OCI-LY7 (cell line): Measurements from ENCODE around the gene NHLRC2. TPM values are rescaled to one million over a fixed set of nuclear protein-coding genes. Genes with fewer than 3 reads are reported as not detected.

Experiments
- BruUV-seq: library from RNA; stranded (reverse); fragments of 400-500 nt; replicated peaks from 2 replicates; lab custom pipeline; 2021; lab: Mats Ljungman, UMichigan
- CTCF ChIA-PET: fragments of 300-600 bp; sonication (Branson Sonifier 250); formaldehyde crosslinking; loops from one replicate; lab custom pipeline; 2022; ENCODE audit warnings: antibody characterized with exemption; ENCODE audit not compliant: unreplicated experiment; lab: Charles Lee
- POLR2A ChIA-PET: fragments of 300-600 bp; sonication (Branson Sonifier 250); formaldehyde crosslinking; loops from one replicate; lab custom pipeline; 2022; ENCODE audit warnings: antibody characterized with exemption; lab: Charles Lee
- DNase-seq: peaks from one replicate; pipeline ENCODE4 v3.0.0-alpha.2; 2015; ENCODE audit warnings: low spot score
- H2AFZ ChIP-seq: fragments of 200-600 bp; sonication (generic), shearing (Covaris generic); 2 replicates; pipeline ENCODE4 v1.6.1; 2014; ENCODE audit warnings: mild to moderate bottlenecking, antibody characterized with exemption, low read length, moderate library complexity
- H3K27ac ChIP-seq: fragments of 200-600 bp; sonication (generic); 2 replicates; pipeline ENCODE4 v1.5.1; 2014; ENCODE audit warnings: mixed run types, low read depth, mild to moderate bottlenecking, moderate library complexity, low read length, inconsistent platforms; ENCODE audit not compliant: poor library complexity, severe bottlenecking
- H3K36me3 ChIP-seq: fragments of 200-600 bp; sonication (generic); 2 replicates; pipeline ENCODE4 v1.6.1; 2014; ENCODE audit warnings: mild to moderate bottlenecking, antibody characterized with exemption, low read length, moderate library complexity, mixed read lengths; ENCODE audit not compliant: insufficient read depth
- H3K4me1 ChIP-seq: fragments of 200-600 bp; sonication (generic); 2 replicates; pipeline ENCODE4 v1.5.1; 2014; ENCODE audit warnings: mild to moderate bottlenecking, low read length; ENCODE audit not compliant: insufficient read depth, poor library complexity, severe bottlenecking
- H3K4me2 ChIP-seq: fragments of 200-600 bp; sonication (generic); 2 replicates; pipeline ENCODE4 v1.6.1; 2014; ENCODE audit warnings: mild to moderate bottlenecking, low read length
- H3K4me3 ChIP-seq: fragments of 200-600 bp; sonication (generic); 2 replicates; pipeline ENCODE4 v1.5.1; 2014; ENCODE audit warnings: mild to moderate bottlenecking, low read depth, low read length; ENCODE audit not compliant: poor library complexity, severe bottlenecking
- H3K79me2 ChIP-seq: fragments of 200-600 bp; sonication (generic); 2 replicates; pipeline ENCODE4 v1.6.1; 2016; ENCODE audit warnings: low read depth, mild to moderate bottlenecking, low read length, moderate library complexity, mixed read lengths; ENCODE audit not compliant: insufficient read depth
- H3K9me2 ChIP-seq: fragments of 200-600 bp; sonication (generic); 2 replicates; pipeline ENCODE4 v1.6.1; 2016; ENCODE audit warnings: mild to moderate bottlenecking, low read length, mixed read lengths; ENCODE audit not compliant: insufficient read depth
- H3K9me3 ChIP-seq: fragments of 200-600 bp; sonication (generic); 2 replicates; pipeline ENCODE4 v1.6.1; 2014; ENCODE audit warnings: mild to moderate bottlenecking, mixed run types, low read length, mixed read lengths
- H4K20me1 ChIP-seq: fragments of 200-600 bp; sonication (generic); 2 replicates; pipeline ENCODE4 v1.6.1; 2014; ENCODE audit warnings: mild to moderate bottlenecking, antibody characterized with exemption, low read length, moderate library complexity, mixed read lengths; ENCODE audit not compliant: insufficient read depth
- EZH2phosphoT487 ChIP-seq: fragments of 200-600 bp; sonication (generic); IDR thresholded peaks from 2 replicates; pipeline ENCODE4 v1.6.1; 2018; ENCODE audit warnings: low read depth, borderline replicate concordance, mild to moderate bottlenecking, mixed run types, antibody characterized with exemption, low read length, moderate library complexity, mixed read lengths
- intact Hi-C: fragments of 100-400 bp; cut with micrococcal nuclease; formaldehyde crosslinking; loops from one replicate; pipeline ENCODE4 v1.10.0; 2022; ENCODE audit not compliant: unreplicated experiment
- total RNA-seq, 2 experiments: library from RNA; depleted of rRNA in 1 of 2; stranded (reverse); fragments of >200 nt in 1 of 2; shearing (Covaris generic) in 1 of 2; gene quantifications; 2 replicates each; pipeline ENCODE4 v1.2.3, GENCODE V29; 2014 to 2022
- TF ChIP-seq, protein P1 (sequence below): fragments of 200-600 bp; sonication (generic); conservative IDR thresholded peaks from 2 replicates; pipeline ENCODE4 v1.5.1; 2014; ENCODE audit warnings: mild to moderate bottlenecking, antibody characterized with exemption, low read length, moderate library complexity, mixed read lengths

Gene NHLRC2
- total RNA-seq, 2 experiments from 2014 or later = 28.6 to 44.5 TPM

DNA sequence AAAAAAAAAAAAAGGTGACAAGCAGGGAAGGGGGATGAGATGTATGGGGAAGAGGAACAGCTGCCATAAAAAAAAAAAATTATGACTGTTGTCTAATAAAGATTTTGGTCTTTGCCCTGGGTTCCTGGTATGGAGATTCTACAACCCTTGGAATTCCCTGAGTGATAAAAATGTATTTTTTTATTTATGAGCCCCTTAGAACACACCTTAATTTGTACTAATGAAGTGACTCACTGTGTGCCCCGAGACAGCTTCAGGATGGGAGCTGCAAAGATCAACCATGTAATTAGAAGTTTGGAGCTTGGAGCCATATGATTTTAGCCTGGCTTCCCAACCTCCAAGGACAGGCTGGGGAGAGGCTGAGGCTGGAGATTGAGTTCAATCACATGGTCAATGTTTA, 69.7 kb downstream of the NHLRC2 start:
- Histone ChIP-seq H3K4me2 (no peak overlapping the region), H3K9me3 (peaks cover 13% of the 10 kb centered on the region), H3K36me3 (no peaks in the 10 kb centered on the region), H3K79me2 (no peaks in the 10 kb centered on the region), H4K20me1 (no peaks in the 10 kb centered on the region), H3K4me1 (peaks cover 7% of the 10 kb centered on the region), H2AFZ (no peak overlapping the region), H3K27ac (no peak overlapping the region), H3K9me2 (no peaks in the 10 kb centered on the region), H3K4me3 (no peak overlapping the region)
- POLR2A ChIA-PET = no interaction called here
- intact Hi-C loops = no loop called here
- TF ChIP-seq, protein P1, sequence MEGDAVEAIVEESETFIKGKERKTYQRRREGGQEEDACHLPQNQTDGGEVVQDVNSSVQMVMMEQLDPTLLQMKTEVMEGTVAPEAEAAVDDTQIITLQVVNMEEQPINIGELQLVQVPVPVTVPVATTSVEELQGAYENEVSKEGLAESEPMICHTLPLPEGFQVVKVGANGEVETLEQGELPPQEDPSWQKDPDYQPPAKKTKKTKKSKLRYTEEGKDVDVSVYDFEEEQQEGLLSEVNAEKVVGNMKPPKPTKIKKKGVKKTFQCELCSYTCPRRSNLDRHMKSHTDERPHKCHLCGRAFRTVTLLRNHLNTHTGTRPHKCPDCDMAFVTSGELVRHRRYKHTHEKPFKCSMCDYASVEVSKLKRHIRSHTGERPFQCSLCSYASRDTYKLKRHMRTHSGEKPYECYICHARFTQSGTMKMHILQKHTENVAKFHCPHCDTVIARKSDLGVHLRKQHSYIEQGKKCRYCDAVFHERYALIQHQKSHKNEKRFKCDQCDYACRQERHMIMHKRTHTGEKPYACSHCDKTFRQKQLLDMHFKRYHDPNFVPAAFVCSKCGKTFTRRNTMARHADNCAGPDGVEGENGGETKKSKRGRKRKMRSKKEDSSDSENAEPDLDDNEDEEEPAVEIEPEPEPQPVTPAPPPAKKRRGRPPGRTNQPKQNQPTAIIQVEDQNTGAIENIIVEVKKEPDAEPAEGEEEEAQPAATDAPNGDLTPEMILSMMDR = no peak
- no peak for TF ChIP-seq EZH2phosphoT487
- CTCF ChIA-PET = no interaction called here
- DNase-seq = no peak
- no TSS peak for BruUV-seq

DNA sequence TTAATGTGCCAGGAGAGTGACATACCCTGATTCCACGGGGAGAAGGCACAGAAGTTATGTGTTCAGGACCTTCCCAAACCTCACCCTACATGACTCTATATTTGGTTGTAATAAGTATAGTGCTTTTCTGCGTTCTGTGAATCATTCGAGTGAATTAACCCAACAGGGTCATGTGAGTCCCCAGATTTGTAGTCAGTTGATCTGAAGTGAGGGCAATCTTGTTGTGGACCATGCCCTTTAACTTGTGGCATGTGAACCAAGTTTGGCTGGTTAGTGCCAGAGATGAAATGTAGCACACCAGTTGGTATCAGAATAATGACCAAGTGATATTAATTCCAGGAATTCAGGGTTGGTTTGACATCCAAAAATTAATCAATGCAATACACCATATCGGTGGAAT, 70.2 kb downstream of the NHLRC2 start:
- H3K27ac ChIP-seq = no peak overlapping the region
- no peaks in the 10 kb centered on the region for H4K20me1 ChIP-seq
- BruUV-seq = no TSS peak
- H3K9me2 ChIP-seq = no peaks in the 10 kb centered on the region
- no peaks in the 10 kb centered on the region for H3K79me2 ChIP-seq
- DNase-seq = no peak
- no peaks in the 10 kb centered on the region for H3K36me3 ChIP-seq
- H3K9me3 ChIP-seq = peaks cover 13% of the 10 kb centered on the region
- intact Hi-C loops = no loop called here
- peaks cover 7% of the 10 kb centered on the region for H3K4me1 ChIP-seq
- POLR2A ChIA-PET = no interaction called here
- TF ChIP-seq EZH2phosphoT487 = no peak
- TF ChIP-seq, protein P1 = no peak
- no peak overlapping the region for H3K4me3 ChIP-seq
- H2AFZ ChIP-seq = no peak overlapping the region
- CTCF ChIA-PET = no interaction called here
- no peak overlapping the region for H3K4me2 ChIP-seq

DNA sequence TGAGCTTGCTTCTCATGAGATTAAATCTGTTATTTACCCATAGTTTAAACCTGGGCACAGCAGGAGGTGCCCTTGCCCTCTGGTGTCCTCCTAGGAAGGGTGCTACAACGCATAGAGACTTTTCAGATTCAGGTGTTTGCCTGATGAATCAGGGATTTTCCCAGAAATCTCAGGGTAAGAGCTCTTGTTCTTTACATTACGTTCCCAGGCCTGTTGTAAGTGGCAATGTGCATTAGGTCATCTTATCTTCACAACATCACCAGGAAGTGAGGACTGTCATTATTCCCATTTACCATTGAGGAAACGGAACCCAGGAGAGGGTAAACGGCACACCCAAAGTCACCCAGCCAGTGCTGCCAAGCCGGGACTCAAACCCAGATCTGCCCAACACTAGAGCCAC, 73.0 kb downstream of the NHLRC2 start:
- H3K4me1 ChIP-seq = peaks cover 7% of the 10 kb centered on the region
- no TSS peak for BruUV-seq
- no peak overlapping the region for H3K4me3 ChIP-seq
- H3K36me3 ChIP-seq = no peaks in the 10 kb centered on the region
- H3K9me2 ChIP-seq = no peaks in the 10 kb centered on the region
- H3K9me3 ChIP-seq = peaks cover 13% of the 10 kb centered on the region
- H3K79me2 ChIP-seq = no peaks in the 10 kb centered on the region
- CTCF ChIA-PET = no interaction called here
- intact Hi-C loops = no loop called here
- no peak overlapping the region for H2AFZ ChIP-seq
- H3K27ac ChIP-seq = no peak overlapping the region
- H4K20me1 ChIP-seq = no peaks in the 10 kb centered on the region
- no peak overlapping the region for H3K4me2 ChIP-seq
- no peak for TF ChIP-seq EZH2phosphoT487
- TF ChIP-seq, protein P1 = no peak
- no peak for DNase-seq
- POLR2A ChIA-PET = interaction anchor here (0.8 to 1.0 kb wide), 2 partner anchors 9 to 56 kb away, joined by 3 read pairs; no protein-coding TSS in a partner anchor
